Left ventricle myocardium superior (tissue), 1 donor: ENCODE measurements around the gene ATG14. TPM values are rescaled to one million over a fixed set of nuclear protein-coding genes. Genes with fewer than 3 reads are reported as not detected.
"Not testable (repeated sequence)": the region's sequence is repeated elsewhere in the genome, so short reads cannot be mapped to it uniquely, and the experiment has no call there.

Experiments used
- ATAC-seq: fragments of 200-7000 bp; cut with Tn5 transposase; one replicate; pipeline ENCODE4 v1.9.1; 2020; ENCODE audit warnings: mild to moderate bottlenecking, moderate library complexity
- DNase-seq: peaks from one replicate; pipeline ENCODE4 v3.0.0-alpha.2; 2020
- intact Hi-C: fragments of 100-400 bp; cut with micrococcal nuclease; formaldehyde crosslinking; loops from one replicate; pipeline ENCODE4 v1.11.0; 2022
- total RNA-seq: library from RNA; stranded (reverse); fragmentation: NEBNext Ultra II Directional; extraction: Animal tissue kit (Norgen Biotek cat#: 25700); gene quantifications from one replicate; pipeline ENCODE4 v1.2.1, GENCODE V29; 2021
- donor health status: DM: no; HTN: yes; CAD: no; lungs with severe emphysema.

ATG14 gene
- total RNA-seq, 1 donor from 2014 or later, result 17.3 TPM

DNA sequence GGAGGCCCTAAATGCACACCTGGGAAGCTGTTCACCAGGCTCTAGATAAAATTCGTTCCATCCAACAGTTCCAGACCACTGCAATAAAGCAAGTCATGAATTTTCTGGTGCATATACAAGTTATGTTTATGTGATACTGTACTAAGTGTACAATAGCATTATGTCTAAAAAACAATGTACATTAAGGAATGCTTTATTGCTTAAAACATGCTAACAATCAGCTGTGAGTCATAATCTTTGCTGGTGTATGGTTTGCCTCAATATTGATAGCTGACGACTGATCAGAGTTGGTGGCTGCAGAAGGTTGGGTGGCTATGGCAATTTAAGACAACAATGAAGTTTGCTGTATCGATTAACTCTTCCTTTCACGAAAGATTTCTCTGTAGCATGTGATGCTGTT, 52.3 kb downstream of the ATG14 start:
- no peak for ATAC-seq
- intact Hi-C loops, result no loop called here
- no peak for DNase-seq

DNA sequence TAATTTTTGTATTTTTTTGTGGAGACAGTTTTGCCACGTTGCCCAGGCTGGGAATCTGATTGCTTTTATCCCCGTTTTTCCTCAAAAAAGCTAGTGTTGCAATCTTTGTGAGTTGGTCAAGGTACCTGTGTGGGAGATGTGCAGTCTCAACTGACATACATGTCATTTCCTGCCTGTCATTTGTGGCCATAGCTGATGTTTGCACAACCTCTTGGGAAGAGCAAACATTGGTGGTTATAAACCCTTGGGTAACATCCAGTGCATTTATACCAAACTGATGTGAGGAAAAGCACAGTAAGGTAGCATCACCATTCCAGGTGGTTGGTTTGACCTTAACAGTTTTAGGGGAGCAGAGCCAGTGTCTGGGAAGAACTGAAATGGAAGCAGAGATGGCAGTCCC, 54.7 kb downstream of the ATG14 start:
- intact Hi-C loops, result no loop called here
- ATAC-seq (no peak), DNase-seq (no peak)

DNA sequence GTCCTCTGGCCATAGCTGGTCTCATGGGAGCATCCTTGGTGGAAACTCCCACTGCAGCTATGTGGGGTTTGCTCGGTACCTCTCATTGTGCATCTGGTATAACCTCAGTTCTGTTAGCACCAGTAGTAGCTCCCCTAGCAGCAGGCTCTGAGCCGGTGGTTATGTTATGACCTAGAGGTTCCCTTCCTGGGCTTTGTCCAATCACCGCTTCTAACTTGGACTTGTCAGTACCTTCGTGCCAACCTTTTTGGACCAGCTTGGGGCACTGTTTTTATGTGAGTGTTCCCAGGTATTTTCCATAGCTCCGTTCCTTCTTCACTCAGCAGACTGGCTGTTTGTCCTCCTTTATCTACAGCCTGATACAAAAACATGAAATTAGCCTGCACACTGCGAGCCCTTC, 55.7 kb downstream of the ATG14 start:
- DNase-seq (no peak), ATAC-seq (peak; percentile 76)
- intact Hi-C loops, result no loop called here

GRCh38 chr14:55354500-55354899, 57.1 kb downstream of the ATG14 start:
- ATAC-seq (peak; percentile 79), DNase-seq (no peak)
- intact Hi-C loops, result no loop called here

DNA sequence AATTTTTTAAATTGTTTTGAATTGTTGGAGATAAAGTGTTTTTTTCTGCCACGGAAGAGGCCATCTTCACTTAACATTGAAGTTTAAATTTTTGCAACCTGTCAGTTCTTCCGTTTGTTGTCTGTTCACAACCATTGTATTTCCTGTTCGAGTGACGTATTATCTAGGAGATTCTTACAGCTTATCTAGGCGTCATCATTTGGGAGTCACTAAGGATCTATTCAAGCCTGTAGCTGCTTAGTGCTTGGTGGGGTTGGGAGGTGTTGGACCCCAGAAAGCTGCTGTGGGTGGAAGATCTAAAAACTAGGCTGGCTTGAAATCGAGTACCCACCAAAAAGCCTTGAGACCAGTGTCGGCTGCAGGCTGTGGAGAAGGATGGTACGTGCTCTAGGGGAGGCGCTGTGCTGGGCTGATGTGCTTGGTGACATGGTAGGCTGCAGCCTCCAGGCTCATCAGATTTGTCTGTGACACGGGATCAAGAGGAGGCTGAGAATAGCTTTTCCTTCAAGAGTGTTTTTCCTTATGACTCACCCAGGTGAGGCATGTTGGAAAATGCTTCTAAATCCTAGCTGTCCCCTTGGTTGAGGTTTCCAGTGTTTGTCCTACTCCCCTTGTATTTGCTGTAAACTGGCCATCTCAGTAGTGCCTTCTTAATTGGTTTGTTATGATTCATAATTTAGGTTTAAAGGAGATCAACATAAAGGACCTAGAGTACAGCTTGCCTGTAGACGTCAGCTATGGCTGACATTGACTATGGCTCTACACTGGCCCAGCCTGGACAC, 57.8 kb downstream of the ATG14 start:
- ATAC-seq, result no peak
- no peak for DNase-seq
- intact Hi-C loops, result no loop called here

- no peak for DNase-seq
- ATAC-seq, result no peak
- intact Hi-C loops, result no loop called here
These were observed 59.4 kb downstream of the ATG14 start for GRCh38 chr14:55352201-55352600.

GRCh38 chr14:55351111-55351510, 60.5 kb downstream of the ATG14 start:
- ATAC-seq (no peak), DNase-seq (no peak)
- intact Hi-C loops, result no loop called here

DNA sequence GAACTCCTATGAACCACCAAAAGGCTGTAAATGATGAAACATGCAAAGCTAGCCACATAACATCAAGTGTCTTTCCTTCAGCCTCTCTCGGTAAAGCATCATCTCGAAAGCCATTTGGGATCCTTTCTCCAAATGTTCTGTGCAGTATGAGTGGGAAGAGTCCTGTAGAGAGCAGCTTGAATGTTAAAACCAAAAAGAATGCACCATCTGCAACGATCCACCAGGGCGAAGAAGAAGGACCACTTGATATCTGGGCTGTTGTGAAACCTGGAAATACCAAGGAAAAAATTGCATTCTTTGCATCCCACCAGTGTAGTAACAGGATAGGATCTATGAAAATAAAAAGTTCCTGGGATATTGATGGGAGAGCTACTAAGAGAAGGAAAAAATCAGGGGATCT, 61.2 kb downstream of the ATG14 start:
- ATAC-seq, result no peak
- intact Hi-C loops, result no loop called here
- no peak for DNase-seq

GRCh38 chr14:55349565-55349964, 62.1 kb downstream of the ATG14 start:
- intact Hi-C loops, result no loop called here
- no peak for ATAC-seq
- DNase-seq, result no peak

DNA sequence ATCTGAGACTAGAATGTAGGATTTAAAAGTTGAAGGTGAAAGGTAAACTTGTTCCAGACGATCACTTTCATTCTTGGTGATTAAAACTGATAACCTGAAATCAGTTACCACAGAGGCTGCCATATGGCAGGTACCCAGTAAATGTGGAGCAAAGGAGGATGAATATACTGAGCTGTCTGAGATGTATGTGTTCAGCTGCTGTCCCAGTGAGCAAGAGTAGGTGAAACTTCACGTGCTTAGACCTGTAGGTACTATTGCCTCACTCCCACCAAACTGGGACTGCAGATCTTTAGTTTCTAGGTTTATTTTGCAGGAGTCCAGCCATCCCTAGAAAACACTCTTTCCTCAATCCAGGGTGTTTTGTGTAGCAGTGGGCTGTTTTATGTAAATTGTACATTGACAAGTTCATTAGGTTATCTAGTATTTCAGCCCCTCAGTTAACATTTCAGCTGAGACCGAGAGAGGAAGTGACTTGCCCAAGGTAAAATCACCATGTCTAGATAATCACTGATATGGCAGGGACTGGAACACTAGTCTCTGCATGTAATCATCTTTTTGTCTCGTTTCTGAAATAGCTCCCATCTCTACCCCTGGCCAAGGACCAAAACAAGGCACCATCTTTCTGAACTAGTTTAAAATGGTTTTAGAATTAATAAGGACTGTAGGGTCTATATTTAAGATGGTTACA, 62.7 kb downstream of the ATG14 start:
- intact Hi-C loops, result no loop called here
- ATAC-seq (no peak), DNase-seq (no peak)

- DNase-seq, result no peak
- intact Hi-C loops, result no loop called here
- no peak for ATAC-seq
These were observed 63.9 kb downstream of the ATG14 start for GRCh38 chr14:55347748-55348147.

DNA sequence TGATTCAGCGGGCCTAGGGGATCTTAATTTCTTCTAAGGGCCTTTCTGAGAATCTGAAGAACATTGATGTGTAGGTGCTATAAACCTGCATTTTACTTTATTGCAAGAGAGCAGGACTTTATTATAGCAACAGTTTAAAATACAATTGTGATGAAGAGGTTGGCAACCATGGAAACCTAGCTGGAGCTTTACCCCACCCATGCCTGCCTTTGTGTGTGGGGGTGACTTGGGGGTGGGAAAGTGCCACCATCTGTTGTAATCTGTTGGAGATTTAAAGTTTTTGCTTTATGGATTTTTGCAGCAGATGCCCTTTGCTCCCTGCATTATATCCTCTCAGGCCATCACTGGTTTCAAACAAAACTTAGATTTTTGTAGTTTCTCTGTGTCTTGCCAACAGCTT, 64.6 kb downstream of the ATG14 start:
- ATAC-seq, result no peak
- DNase-seq, result no peak
- intact Hi-C loops, result no loop called here

GRCh38 chr14:55344582-55345163, 67.0 kb downstream of the ATG14 start:
- ATAC-seq, intact Hi-C loops, DNase-seq: not testable (repeated sequence)

DNA sequence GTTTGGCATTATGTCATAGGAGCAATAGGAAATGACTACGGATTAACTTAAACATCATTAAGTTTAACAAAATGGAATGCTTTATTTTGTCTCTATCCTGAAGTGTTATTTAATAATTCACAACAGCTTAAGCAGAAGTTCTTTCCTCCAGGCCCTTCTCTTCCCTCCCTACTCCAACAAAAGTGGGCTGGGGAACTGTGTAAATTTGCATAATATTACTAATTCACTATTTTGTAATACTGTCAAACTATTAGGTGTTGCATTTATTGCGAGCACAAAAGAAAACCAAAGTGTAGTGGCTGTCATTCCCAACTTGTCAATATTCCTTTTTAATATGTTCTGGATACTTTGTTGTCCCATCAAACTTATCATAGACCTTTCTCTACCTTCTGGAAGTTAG, 69.8 kb downstream of the ATG14 start:
- intact Hi-C loops, result no loop called here
- ATAC-seq, result no peak
- DNase-seq, result no peak

DNA sequence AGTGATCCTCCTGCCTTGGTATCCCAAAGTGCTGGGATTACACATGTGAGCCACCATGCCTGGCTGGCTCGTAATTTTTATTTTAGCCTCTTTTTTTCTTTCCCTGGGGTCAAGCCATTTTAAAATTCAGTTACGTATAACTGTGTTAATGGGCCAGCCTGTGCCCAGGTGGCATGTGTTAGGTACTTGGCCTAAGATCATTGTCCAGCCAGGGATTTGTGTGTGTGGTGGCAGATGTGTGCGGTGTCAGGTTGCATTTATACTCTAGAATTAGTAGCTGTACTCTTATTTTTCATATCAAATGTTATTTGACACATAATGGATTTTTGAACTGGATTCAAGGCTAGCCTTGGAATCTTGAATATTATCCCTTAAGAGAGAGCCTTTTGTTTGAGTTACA, 71.1 kb downstream of the ATG14 start:
- intact Hi-C loops, result no loop called here
- ATAC-seq (peak; percentile 40), DNase-seq (no peak)

GRCh38 chr14:55339770-55340169, 71.9 kb downstream of the ATG14 start:
- ATAC-seq (peak; percentile 21), DNase-seq (no peak)
- intact Hi-C loops, result no loop called here

DNA sequence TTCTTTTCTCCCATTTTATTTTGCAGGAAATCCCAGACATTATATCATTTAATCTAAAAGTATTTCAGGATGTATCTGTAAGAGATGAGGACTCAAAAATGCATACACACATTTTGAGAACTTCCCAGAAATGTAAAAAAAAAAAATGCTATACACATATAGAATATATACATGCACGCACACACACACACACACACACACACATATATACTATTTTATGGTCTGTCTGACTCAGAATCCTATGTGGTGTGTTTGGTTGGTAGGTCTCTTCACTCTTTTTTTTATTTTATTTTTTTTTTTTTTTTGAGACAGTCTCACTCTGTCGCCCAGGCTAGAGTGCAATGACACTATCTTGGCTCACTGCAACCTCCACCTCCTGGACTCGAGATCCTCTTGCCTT, 74.9 kb downstream of the ATG14 start:
- DNase-seq, result no peak
- intact Hi-C loops, result no loop called here
- no peak for ATAC-seq

DNA sequence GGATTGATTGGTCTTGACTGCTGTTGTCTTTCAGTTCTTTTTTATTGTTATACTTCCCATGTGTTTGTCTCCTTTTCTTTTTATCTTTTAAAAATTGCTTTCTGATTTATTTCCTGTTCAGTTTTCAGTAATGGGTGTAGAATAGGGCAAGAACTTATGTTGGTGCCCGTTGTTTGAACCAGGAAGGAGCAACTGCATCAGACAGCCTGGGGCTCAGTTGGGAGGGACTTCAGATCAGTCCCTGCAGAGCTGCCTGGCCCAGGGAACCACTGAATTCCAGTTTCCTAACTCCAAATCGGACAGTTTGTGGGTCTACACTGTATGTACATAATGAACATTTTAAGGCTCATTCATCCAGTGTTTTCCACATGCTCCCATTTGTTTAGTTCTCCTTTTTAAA, 75.5 kb downstream of the ATG14 start:
- DNase-seq (no peak), ATAC-seq (no peak)
- intact Hi-C loops, result no loop called here

GRCh38 chr14:55333711-55334485, 77.7 kb downstream of the ATG14 start:
- intact Hi-C loops, result no loop called here
- DNase-seq (no peak), ATAC-seq (no peak)
